HS-27A (cell line): ENCODE data around the gene TNFRSF8.
"Not testable (repeated sequence)": the region's sequence is repeated elsewhere in the genome, so short reads cannot be mapped to it uniquely, and the experiment has no call there.

ENCODE experiments used
- DNase-seq: peaks from one replicate; pipeline ENCODE4 v3.0.0-alpha.2; 2012; ENCODE audit warnings: low read depth, missing footprints

The TNFRSF8 gene

DNA sequence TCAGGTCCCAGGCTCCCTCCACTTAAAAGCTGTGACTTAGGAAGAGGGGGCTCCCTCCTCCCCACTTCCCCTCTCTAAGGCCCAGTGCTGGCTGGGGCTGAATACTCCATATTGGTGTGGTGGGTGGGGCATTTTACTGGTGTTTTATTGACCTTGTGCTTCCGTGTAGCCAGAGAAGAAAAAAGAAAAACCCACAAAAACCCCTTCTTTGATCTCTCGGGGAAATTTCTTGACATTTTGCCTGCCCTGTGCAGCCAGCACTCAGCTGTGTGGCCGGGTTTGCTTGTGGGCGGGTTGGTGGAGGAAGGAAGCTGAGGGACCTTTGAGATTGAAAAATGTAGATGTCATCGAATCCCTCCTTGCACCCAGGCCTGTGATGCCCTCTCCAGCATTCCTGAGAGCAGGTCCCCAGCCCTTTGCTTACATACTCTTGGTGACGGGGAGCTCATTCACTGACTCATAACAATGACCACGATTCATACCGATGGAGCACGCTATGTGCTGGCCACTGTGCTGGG, 24.8 kb downstream of the TNFRSF8 start:
- DNase-seq = no peak

DNA sequence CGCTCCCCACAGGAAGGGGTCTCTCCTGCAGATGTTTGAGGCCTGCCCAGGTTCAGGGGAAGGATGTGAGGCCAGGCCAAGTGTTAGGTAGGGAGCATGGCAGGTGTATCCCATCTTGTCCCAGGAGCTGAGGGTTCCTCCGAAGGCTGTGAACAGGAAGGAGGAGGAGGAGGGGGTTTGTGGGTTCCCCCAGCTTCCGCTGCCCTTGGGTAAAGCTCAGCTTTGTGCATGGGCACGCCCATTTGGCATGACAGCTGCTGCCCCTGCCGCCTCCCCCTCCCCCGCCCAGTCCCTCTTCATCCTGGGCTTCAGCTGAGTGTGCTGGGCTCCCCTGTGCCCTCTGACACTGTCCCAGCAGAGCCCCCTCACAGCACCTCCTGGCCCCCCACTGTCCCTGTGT, 25.5 kb downstream of the TNFRSF8 start:
- no peak for DNase-seq

DNA sequence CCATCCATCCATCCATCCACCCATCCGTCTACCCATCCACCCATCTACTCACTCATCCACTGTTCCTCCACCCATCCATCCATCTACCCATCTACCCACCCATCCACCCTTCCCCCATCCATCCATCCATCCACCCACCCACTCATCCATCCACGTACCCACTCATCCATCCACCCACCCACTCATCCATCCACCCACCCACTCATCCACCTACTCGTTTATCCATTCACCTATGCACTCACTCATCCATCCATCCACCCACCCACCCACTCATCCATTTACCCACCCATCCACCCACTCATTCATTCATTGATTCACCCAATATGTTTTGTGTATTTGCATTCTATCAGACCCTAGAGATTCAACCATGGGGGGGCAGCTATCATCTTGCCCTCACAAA, 27.2 kb downstream of the TNFRSF8 start:
- no peak for DNase-seq

DNA sequence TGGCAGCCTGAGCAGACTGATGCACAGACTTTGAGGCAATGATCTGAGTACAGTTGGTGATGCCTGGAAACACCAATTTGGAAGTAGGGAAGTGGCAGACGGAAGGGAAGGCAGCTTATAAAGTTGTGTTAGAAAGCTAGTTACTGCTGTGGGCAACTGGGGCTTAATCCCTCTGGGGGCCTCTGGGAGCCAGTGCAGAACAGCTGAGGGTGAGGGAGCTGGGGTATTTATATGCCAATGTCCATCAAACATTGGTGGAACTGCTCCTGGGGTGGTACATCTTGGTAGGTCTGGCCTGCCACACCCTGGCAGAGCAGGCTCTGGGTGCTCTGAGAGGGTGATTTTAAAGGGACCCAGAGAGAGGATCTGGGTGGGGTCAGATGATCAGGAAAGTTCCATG, 28.1 kb downstream of the TNFRSF8 start:
- DNase-seq = no peak

DNA sequence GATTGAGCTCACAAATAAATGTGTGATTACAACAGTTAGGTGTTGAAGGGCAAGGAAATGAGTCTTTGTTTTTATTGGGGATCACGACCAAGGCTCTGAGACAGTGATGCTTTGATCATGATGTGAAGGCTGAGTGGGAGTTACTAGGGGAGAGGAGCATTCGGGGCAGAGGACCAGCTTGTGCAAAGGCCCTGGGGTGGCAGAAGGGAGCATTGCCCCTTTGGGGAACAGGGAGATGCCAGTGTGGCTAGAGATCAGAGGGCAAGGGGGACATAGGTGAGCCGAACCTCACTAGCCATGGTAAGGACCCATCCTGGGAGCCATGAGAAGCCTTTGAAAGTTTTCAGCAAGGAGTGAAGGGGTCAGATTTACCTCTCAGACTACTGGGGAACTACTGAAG, 31.1 kb downstream of the TNFRSF8 start:
- DNase-seq = no peak

DNA sequence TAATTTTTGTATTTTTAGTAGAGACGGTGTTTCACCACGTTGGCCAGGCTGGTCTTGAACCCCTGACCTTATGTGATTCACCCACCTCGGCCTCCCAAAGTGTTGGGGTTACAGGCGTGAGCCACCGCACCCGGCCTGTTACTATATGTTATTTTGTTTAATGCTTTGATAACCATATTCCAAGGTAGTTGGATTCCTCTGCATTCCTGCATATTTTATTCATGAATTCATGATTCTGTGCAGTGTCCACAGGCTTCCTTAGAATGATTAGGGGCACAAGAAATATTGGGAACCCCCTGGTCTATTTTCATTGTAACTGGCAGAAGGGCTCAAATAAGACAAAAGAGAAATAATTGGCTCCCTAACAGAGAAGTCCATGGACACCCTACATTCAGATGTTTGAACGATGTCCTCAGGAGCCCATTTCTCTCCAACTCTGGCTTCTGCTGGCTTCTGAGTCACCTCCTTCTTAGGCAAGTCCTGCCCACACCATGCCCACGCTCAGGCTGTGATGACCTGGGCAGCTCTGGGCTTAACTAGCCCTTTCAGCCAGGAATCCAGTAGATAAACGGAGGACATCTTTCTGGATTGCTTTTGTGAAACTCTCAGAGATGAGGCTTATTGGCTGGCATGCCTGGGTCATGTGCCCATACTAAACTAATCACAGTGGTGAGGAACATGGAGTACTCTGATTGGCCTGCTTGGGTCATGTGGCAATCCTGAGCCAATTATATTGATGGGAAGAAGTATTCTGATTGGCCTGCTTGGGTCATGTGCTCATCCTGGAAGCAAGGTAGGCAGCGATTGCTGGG, 32.6 kb downstream of the TNFRSF8 start:
- peak; percentile 38 for DNase-seq

DNA sequence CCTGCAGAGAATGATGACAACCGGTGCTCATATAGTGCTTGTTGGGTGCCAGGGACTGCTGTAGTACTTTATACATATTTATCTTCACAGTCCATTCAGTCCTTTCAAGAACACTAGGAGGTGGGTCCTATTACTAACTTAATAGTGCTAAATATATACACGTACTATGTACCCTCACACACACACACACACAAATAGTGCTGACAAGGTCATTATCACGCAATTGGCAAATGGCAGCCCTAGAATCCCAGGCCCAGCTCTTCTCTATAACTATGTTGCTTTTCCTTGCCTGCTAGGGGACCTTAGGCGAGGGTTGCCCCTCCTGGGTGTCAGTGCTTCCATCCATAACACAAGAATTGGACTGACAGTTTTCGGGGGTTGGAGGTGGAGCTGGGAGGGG, 33.5 kb downstream of the TNFRSF8 start:
- no peak for DNase-seq

DNA sequence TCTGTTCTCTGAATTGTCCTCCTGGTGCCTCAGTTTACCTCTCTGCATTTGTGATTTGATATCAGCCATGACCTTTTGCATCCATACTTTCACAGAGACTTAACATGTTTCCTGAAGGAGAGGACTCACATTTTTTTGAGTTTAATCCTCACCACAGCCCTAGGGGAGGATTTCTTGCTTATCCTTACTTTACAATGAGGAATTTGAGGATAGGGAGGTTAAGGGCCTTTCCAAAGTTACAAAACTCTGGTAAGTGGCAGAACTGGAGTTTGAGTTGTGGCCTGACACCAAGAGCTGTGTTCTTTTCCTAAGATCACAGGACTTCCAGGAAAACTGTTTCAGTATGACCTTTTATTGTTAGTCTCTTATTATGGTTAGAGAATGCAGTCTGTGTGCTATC, 34.2 kb downstream of the TNFRSF8 start:
- no peak for DNase-seq

DNA sequence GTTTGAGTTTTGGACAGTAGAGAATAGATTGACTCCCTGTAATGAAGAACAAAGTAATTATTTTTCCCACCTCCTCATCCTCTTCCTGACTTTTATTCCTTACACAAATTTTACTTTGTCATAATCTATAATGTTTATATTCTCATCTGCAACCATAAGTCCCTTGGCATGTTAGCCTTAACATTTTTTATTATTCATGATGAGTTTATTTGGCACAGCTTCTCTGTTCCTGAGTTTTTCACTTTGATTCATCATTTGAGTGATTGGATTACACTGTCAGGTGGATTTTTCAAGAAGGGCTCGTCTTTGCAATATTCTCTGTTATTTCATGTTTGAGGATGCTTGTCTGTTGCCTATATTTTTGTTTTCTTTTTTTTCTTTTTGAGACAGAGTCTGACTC, 35.7 kb downstream of the TNFRSF8 start:
- no peak for DNase-seq

DNA sequence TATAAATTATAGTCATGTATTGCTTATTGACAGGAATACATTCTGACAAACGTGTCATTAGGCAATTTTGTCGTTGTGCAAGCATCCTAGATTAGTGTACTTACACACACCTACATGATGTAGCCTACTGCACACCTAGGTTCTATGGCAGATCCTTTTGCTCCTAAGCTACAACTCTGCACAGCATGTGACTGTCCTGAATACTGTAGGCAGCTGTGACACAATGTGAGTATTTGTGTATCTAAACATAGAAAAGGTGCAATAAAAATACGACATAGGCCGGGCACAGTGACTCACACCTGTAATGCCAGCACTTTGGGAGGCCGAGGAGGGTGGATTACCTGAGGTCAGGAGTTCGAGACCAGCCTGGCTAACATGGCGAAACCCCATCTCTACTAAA, 36.5 kb downstream of the TNFRSF8 start:
- DNase-seq = no peak

DNA sequence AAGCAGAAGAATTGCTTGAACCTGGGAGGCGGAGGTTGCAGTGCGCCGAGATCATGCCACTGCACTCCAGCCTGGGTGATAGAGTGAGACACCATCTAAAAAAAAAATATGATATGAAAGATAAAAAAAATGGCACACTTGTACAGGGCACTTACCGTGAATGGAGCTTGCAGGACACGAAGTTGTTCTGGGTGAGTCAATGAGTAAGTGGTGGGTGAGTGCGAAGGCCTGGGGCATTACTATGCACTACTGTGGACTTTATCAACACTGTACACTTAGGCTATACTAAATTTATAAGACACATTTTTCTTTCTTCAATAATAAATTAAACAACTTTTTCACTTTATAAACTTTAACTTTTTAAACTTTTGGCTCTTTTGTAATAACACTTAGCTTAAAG, 37.0 kb downstream of the TNFRSF8 start:
- no peak for DNase-seq

DNA sequence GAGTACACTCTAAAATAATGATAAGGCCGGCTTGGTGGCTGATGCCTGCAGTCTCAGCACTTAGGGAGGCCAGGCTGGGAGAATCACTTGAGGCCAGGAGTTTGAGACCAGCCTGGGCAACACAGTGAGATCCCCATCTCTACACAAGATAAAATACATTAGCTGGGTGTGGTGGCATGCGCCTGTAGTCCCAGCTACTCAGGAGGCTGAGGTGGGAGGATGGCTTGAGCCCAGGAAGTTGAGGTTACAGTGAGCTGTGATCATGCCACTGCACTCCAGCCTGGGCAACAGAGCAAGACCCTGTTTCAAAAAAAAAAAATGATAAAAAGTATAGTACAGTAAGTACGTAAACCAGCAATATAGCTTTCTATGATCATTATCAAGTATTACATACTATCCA, 38.0 kb downstream of the TNFRSF8 start:
- DNase-seq = not testable (repeated sequence)

DNA sequence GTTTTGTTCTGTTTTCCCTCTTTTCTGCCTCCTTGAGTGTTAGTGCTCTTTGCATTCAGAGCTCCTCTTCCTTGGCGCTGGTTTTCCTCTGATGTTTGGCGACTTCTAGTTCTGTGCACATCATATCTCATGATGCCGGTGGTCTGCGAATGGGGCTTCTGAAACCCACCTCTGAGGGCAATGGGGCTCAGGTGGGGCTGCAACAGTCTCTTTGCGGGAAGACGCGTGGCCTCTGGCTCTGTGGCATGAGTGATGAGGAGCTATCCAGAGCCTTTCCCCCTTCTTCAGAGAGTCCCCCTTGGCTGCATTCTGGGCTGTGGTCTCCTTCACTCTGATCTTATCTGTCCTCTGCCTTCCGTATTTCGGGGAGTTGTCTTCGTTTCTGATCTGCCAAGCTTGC, 39.0 kb downstream of the TNFRSF8 start:
- DNase-seq = no peak

DNA sequence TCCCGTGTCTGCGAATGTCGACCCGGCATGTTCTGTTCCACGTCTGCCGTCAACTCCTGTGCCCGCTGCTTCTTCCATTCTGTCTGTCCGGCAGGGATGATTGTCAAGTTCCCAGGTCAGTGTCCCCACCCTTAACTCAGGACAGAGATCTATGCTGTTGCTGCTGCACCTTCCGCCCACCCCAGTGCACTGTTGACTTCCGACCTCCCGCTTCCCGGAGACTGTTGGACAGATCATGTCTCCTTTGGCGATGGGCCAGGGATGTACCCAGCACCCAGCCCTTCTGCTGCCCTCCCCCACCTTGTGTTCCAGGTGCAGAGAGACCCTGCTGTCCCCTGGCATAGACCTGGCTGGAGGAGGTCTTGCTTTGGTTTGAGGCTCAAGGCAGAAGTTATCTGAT, 41.3 kb downstream of the TNFRSF8 start:
- no peak for DNase-seq

DNA sequence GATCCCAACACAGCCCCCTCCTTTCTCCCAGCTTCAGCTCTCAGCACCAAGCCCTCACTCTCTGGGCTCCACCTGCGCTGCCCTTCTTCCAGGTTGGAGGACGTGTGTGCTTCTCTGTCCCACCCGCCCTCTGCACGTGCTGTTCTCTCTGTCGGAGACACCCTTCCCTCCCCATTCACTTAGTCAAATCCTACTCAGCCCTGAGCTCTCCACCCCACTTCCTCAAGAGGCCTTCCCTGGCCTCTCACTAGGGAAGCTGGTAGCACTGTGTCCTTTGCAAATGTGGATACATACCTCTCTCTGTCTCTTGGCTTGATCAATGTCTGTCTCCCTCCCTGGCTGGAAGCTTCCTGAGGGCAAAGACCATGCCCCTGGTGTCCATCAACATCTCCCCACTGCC, 43.0 kb downstream of the TNFRSF8 start:
- no peak for DNase-seq

DNA sequence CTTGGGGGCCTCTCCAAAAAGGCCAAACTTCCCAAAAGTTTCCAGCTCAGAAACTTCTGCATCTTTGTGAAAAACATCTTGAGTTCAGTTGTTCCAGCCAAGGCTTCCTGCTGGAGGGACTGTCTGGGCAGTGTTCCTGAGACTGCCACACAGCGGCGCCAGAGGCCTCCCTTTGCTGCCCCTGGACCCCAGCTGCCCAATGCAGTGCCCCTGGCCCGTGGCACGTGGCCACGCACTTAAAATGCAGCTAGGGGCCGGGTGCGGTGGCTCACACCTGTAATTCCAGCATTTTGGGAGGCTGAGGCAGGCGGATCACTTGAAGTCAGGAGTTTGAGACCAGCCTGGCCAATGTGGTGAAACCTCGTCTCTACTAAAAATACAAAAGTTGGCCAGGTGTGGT, 43.8 kb downstream of the TNFRSF8 start:
- not testable (repeated sequence) for DNase-seq

DNA sequence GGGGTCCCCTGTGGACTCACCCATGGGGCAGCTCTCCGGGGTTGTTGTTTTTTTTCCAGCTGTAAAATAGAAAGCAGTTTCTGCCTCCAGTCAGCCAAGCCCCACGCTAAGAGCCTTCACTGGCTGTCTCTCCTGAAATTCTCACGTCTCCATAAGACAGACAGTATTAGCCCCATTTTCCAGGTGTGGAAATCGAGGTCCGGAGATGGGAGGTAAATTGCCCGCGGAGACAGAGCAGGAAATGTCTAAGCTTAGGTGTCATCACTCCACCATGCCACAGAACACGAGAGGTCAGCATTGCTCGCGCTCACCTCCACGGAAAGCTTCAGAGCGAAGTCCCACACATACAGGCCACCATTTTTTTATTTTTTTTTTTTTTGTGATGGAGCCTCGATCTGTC, 44.6 kb downstream of the TNFRSF8 start:
- no peak for DNase-seq

DNA sequence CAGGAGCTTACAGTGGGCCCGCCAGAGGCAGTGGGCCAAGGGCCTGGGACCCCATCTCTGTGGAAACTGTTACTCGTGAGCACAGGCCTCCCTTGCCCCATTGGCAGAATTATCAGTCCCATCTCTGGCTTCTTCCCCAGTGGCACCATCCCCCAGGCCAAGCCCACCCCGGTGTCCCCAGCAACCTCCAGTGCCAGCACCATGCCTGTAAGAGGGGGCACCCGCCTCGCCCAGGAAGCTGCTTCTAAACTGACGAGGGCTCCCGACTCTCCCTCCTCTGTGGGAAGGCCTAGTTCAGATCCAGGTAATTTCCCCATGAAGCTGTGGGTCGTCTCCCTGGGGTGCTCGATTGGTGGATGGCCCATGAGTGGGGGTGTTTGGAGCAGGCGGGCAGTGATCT, 46.8 kb downstream of the TNFRSF8 start:
- DNase-seq = no peak

DNA sequence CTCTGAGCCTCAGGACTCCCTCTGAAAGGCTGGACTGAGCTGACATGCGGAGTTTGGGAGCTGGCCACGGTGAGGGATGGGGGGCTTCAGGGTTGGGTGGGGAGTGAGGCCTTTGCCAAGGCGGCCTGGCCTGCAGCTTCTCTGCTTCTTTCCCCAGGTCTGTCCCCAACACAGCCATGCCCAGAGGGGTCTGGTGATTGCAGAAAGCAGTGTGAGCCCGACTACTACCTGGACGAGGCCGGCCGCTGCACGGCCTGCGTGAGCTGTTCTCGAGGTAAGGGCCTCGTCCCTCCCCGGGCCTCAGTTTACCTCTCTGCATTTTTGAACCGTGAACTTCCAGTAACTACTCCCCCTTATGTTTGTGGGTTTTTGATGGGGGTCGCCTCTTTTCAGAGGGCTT, 48.6 kb downstream of the TNFRSF8 start:
- no peak for DNase-seq

DNA sequence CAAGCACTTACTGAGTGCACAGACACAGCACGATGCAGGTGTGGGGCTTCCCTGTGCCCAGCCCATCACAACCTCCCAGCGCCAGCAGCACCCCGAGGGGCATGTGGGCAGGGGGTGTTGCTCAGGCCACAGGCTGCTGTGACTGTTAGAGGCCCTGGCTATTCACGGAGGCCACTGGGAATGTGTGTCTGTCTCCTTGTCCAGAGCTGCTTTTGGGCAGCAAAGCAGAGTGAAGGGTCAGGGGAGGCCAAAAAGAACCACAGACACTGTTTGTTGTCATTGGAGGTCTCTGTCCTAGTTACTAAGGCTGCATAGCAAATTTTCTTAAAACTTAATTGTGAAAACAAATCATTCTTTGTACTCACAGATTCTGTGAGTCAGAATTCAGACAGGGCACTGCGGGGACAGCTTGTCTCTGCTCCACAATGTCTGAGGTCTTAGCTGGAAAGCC, 49.6 kb downstream of the TNFRSF8 start:
- DNase-seq = no peak

DNA sequence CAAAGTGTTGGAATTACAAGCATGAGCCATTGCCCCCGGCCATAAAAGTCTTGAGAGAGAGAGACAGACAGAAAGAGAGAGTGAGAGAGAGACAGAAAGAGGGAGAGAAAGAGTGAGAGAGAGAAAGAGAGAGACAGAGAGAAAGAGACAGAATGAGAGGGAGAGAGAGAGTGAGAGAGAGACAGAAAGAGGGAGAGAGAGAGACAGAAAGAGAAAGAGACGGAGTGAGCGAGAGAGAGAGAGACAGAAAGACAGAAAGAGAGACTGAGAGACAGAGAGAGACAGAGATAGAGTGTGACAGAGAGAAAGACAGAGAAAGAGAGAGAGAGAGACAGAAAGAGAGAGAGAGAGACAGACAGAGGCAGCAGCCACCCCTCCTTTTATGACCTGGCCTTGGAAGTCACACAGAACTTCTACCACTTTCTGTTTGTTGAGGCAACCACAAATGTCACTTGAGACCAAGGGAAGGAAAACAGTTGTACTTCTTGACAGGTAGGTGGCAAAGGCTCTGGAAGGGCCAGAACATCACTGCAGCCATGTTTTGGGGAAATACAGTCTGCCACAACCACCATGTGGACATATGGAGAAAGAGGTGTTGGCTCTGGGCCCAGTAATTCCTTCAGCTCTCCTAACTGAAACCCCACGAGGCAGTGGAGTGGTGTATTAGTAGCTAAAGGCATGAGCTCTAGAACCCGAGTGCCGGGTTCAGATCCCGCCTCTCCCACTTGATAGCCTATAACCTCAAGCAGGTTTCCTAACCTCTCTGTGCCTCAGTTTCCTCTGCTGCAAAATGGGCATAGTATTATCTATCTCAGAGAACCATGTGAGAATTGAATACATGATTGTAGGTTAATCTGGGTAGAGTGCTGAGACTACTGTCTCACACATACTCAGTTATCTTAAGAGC, 50.6 kb downstream of the TNFRSF8 start:
- no peak for DNase-seq

DNA sequence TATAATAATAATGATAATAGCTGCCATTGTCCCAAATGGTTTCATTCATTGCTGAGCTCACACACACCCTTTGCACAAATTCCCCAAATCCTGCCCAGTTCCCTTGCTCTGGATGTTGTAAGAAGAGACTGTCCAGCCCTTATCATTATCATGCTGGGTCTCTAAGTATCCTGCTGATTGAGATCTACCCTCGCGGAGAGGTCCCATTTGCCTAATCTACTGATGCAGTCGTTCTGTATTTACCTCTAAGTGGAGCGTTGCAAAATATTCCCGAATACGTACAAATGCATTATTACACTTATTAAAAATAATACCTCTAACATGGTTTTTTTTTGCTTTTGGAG, 51.2 kb downstream of the TNFRSF8 start:
- no peak for DNase-seq

DNA sequence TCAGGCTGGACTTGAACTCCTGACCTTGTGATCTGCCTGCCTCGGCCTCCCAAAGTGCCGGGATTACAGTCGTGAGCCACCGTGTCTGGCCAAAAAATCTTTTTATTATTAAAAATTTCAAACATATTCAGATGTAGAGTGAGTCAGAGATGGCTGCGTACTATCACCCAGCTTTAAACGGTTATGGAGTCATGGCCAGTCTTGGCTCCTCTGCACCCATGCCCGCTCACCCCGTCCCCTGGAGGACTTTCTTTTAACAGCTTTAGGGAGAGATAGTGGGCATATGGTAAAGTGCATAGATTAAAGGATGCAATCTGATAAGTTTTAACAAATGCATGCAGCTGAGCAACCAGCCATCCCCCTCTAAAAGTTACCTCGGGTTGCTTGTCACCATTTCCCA, 51.8 kb downstream of the TNFRSF8 start:
- no peak for DNase-seq
